ENCODE measurements around the gene ARL5B. TPM values are rescaled to one million over a fixed set of nuclear protein-coding genes. Genes with fewer than 3 reads are reported as not detected.

The ARL5B gene
- total RNA-seq, 1 experiment from 2014 or later: 12.2 TPM

DNA sequence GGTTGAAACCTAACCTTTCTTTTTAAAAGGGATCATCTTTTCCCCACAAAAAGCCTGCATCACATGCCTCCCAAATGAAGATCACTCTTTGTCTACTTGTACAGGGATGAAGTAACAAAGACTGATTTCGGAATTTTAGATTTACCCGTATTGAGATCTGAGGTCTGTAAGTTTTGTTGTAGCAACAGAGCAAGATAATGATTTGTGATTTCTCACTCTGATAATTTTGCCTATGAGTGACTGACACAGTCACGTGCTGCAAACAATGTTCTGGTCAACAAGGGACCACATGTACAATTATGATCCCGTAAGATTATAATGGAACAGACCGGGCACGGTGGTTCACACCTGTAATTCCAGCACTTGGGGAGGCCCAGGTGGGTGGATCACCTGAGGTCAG is 31.3 kb downstream of the ARL5B start:
- ChIA-PET POLR2A (no interaction called here), CTCF (interaction anchor here (0.5 kb wide), 1 partner anchor 668 kb away, joined by 5 read pairs; no protein-coding TSS in a partner anchor)
- DNase-seq (ENCODE audit: low read depth, low spot score): no peak
- no peak for ATAC-seq
- no peak for TF ChIP-seq REST (IDR thresholded peaks at IDR 0.05; ENCODE audit: insufficient read depth in 1 of 2, low read depth in 2 of 2, low read length in 1 of 2)
- TF ChIP-seq POLR2AphosphoS5 (IDR thresholded peaks at IDR 0.05; ENCODE audit: low read depth, low read length): no peak
- TF ChIP-seq, protein P1, sequence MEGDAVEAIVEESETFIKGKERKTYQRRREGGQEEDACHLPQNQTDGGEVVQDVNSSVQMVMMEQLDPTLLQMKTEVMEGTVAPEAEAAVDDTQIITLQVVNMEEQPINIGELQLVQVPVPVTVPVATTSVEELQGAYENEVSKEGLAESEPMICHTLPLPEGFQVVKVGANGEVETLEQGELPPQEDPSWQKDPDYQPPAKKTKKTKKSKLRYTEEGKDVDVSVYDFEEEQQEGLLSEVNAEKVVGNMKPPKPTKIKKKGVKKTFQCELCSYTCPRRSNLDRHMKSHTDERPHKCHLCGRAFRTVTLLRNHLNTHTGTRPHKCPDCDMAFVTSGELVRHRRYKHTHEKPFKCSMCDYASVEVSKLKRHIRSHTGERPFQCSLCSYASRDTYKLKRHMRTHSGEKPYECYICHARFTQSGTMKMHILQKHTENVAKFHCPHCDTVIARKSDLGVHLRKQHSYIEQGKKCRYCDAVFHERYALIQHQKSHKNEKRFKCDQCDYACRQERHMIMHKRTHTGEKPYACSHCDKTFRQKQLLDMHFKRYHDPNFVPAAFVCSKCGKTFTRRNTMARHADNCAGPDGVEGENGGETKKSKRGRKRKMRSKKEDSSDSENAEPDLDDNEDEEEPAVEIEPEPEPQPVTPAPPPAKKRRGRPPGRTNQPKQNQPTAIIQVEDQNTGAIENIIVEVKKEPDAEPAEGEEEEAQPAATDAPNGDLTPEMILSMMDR (IDR thresholded peaks at IDR 0.05): no peak
- TF ChIP-seq SIN3A (IDR thresholded peaks at IDR 0.05; ENCODE audit: borderline replicate concordance, insufficient read depth, low read depth, low read length): no peak
- no peak for TF ChIP-seq TCF7L2 (IDR thresholded peaks at IDR 0.05; ENCODE audit: low read depth, low read length)
- no peak overlapping the region for H3K27ac ChIP-seq (ENCODE audit: low read length)
- no peaks in the 10 kb centered on the region for H3K36me3 ChIP-seq (ENCODE audit: control insufficient read depth, insufficient read depth, low read length)
- in situ Hi-C loops (cut with HindIII; ENCODE audit: low pct_unique_long_range_greater_than_20kb, low sequenced_read_pairs) (no loop called here), intact Hi-C loops (cut with micrococcal nuclease; ENCODE audit: unreplicated experiment) (no loop called here)
- BruUV-seq (replicated peaks): no TSS peak
- no peaks in the 10 kb centered on the region for H3K27me3 ChIP-seq (ENCODE audit: control insufficient read depth, insufficient read depth, low read length)
- H3K4me1 ChIP-seq (ENCODE audit: control insufficient read depth, insufficient read depth, low read length): no peaks in the 10 kb centered on the region
- H3K4me3 ChIP-seq (ENCODE audit: low read depth in 2 of 2, low read length in 2 of 2): no peak overlapping the region
- H3K9me3 ChIP-seq (ENCODE audit: control insufficient read depth, insufficient read depth, low read depth, low read length): no peaks in the 10 kb centered on the region

- Histone ChIP-seq H3K27me3 (ENCODE audit: control insufficient read depth, insufficient read depth, low read length) (no peaks in the 10 kb centered on the region), H3K27ac (ENCODE audit: low read length) (no peak overlapping the region), H3K4me1 (ENCODE audit: control insufficient read depth, insufficient read depth, low read length) (no peaks in the 10 kb centered on the region), H3K9me3 (ENCODE audit: control insufficient read depth, insufficient read depth, low read depth, low read length) (no peaks in the 10 kb centered on the region), H3K4me3 (ENCODE audit: low read depth in 2 of 2, low read length in 2 of 2) (no peak overlapping the region), H3K36me3 (ENCODE audit: control insufficient read depth, insufficient read depth, low read length) (no peaks in the 10 kb centered on the region)
- no TSS peak for BruUV-seq (replicated peaks)
- in situ Hi-C loops (cut with HindIII; ENCODE audit: low pct_unique_long_range_greater_than_20kb, low sequenced_read_pairs): no loop called here
- DNase-seq (ENCODE audit: low read depth, low spot score): no peak
- no peak for TF ChIP-seq SIN3A (IDR thresholded peaks at IDR 0.05; ENCODE audit: borderline replicate concordance, insufficient read depth, low read depth, low read length)
- no peak for TF ChIP-seq POLR2AphosphoS5 (IDR thresholded peaks at IDR 0.05; ENCODE audit: low read depth, low read length)
- ChIA-PET CTCF (no interaction called here), POLR2A (no interaction called here)
- ATAC-seq: no peak
- intact Hi-C loops (cut with micrococcal nuclease; ENCODE audit: unreplicated experiment): no loop called here
Observed at GRCh38 chr10:18699849-18700840, 40.9 kb downstream of the ARL5B start.

DNA sequence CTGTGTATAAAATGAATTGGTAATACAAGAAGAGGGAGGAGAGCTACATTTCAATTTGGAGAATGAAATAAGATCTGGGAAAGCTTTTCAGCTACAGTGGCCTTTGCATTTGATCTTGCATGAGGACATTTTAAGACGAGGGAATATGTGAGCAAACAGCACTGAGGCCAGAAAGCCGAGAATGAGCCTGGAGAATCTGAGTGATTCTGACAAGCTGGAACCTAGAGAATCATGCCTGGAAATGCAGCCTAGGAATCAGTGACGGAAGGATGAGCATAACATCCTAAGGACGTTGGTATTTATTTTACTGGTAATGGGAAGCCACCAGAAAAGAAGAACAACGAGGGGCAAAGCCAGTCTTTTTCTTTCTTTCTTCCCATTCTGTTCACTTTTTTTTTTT is 44.3 kb downstream of the ARL5B start:
- DNase-seq (ENCODE audit: low read depth, low spot score) (no peak), ATAC-seq (no peak)
- ChIA-PET CTCF (no interaction called here), POLR2A (no interaction called here)
- Histone ChIP-seq H3K27me3 (ENCODE audit: control insufficient read depth, insufficient read depth, low read length) (no peaks in the 10 kb centered on the region), H3K4me3 (ENCODE audit: low read depth in 2 of 2, low read length in 2 of 2) (no peak overlapping the region), H3K4me1 (ENCODE audit: control insufficient read depth, insufficient read depth, low read length) (no peaks in the 10 kb centered on the region), H3K27ac (ENCODE audit: low read length) (no peak overlapping the region), H3K9me3 (ENCODE audit: control insufficient read depth, insufficient read depth, low read depth, low read length) (no peaks in the 10 kb centered on the region), H3K36me3 (ENCODE audit: control insufficient read depth, insufficient read depth, low read length) (no peaks in the 10 kb centered on the region)
- TF ChIP-seq REST (IDR thresholded peaks at IDR 0.05; ENCODE audit: insufficient read depth in 1 of 2, low read depth in 2 of 2, low read length in 1 of 2): no peak
- TF ChIP-seq POLR2AphosphoS5 (IDR thresholded peaks at IDR 0.05; ENCODE audit: low read depth, low read length): no peak
- TF ChIP-seq SIN3A (IDR thresholded peaks at IDR 0.05; ENCODE audit: borderline replicate concordance, insufficient read depth, low read depth, low read length): no peak
- TF ChIP-seq, protein P1 (IDR thresholded peaks at IDR 0.05): no peak
- TF ChIP-seq TCF7L2 (IDR thresholded peaks at IDR 0.05; ENCODE audit: low read depth, low read length): no peak
- BruUV-seq (replicated peaks): no TSS peak
- in situ Hi-C loops (cut with HindIII; ENCODE audit: low pct_unique_long_range_greater_than_20kb, low sequenced_read_pairs) (no loop called here), intact Hi-C loops (cut with micrococcal nuclease; ENCODE audit: unreplicated experiment) (no loop called here)
